Measurements from ENCODE around the gene CELSR1. TPM values are rescaled to one million over a fixed set of nuclear protein-coding genes. Genes with fewer than 3 reads are reported as not detected.

The CELSR1 gene
- total and polyA plus RNA-seq, 9 donors: 0.63 to 25.2 (median 2.9) TPM

DNA sequence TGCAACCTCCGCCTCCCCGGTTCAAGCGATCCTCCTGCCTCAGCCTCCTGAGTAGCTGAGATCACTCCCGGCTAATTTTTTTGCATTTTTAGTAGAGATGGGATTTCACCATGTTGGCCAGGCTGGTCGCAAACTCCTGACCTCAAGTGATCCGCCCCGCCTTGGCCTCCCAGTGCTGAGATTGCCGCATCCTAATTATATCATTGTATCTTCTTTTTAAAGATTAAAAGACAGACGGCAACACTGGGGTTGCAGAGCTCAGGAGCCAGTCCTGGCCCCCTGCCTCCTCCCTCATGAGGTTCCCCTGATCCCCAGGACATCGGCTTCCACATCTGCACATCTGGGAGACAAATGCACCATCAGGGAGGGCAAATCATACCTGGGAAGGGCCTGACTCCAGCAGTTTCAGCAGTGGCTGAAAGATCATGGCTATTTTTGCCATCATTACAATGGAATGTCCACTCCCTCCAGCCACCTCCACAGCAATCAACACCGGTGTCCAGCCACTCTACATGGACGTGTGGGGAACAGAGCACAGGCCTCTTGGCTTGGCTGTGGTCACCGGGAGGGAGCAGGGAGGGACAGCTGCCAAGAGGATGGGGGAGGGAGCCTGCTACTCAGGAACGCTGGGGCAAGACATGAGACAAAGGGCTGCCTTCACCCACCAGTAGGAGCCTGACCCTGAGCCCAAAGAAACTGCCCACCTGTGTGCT is 9.2 kb upstream of the CELSR1 start:
- DNase-seq: no peak
- H3K4me3 ChIP-seq: no peak overlapping the region
- TF ChIP-seq, protein P1, sequence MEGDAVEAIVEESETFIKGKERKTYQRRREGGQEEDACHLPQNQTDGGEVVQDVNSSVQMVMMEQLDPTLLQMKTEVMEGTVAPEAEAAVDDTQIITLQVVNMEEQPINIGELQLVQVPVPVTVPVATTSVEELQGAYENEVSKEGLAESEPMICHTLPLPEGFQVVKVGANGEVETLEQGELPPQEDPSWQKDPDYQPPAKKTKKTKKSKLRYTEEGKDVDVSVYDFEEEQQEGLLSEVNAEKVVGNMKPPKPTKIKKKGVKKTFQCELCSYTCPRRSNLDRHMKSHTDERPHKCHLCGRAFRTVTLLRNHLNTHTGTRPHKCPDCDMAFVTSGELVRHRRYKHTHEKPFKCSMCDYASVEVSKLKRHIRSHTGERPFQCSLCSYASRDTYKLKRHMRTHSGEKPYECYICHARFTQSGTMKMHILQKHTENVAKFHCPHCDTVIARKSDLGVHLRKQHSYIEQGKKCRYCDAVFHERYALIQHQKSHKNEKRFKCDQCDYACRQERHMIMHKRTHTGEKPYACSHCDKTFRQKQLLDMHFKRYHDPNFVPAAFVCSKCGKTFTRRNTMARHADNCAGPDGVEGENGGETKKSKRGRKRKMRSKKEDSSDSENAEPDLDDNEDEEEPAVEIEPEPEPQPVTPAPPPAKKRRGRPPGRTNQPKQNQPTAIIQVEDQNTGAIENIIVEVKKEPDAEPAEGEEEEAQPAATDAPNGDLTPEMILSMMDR (IDR thresholded peaks at IDR 0.05): no peak
- no peak for TF ChIP-seq EP300 (IDR thresholded peaks at IDR 0.05)
- TF ChIP-seq POLR2A (IDR thresholded peaks at IDR 0.05): no peak
- intact Hi-C loops (cut with DNase I): loop anchor here in 3 of 4 donors (10.0 kb wide), 3 partner anchors 192 to 552 kb away; no protein-coding TSS in a partner anchor
- H3K27ac ChIP-seq: no peak overlapping the region
- no peaks in the 10 kb centered on the region for H3K36me3 ChIP-seq
- H3K9me3 ChIP-seq: no peaks in the 10 kb centered on the region
- WGBS, 3 donors: 62 to 68% (median 65%) methylated on average over 14 of the region's 14 CpGs
- no peaks in the 10 kb centered on the region for H3K27me3 ChIP-seq
- no peaks in the 10 kb centered on the region for H3K4me1 ChIP-seq (ENCODE audit: insufficient read depth)

DNA sequence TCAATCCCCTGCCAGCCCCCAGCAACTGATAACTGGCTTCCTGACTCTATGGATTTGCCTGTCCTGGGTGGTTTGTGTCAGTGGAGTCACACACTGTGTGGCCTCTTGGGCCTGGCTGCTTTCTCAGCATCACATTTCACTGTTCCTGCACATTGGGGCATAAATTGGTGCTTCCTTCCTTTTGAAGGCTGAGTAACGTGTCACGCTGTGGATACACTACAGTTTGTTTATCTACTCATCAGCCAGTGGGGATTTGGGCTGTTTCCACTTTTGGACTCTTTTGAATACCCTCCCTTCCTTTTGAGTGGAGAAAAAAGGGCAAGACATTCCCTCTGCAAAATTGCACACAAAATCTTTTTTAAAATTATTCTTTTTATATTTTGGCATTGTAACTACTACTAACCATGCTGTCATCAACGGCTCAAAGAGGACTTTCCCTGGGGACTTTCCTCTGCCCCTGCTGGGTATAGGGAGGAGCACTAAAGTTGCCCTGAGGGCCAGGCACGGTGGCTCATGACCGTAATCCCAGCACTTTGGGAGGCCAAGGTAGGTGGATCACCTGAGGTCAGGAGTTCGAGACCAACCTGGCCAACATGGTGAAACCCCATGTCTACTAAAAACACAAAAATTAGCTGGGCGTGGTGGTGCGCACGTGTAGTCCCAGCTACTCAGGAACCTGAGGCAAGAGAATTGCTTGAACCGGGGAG is 7.8 kb upstream of the CELSR1 start:
- Histone ChIP-seq H3K27ac (no peak overlapping the region), H3K36me3 (no peaks in the 10 kb centered on the region), H3K9me3 (no peaks in the 10 kb centered on the region), H3K4me3 (no peak overlapping the region), H3K4me1 (ENCODE audit: insufficient read depth) (no peaks in the 10 kb centered on the region), H3K27me3 (no peaks in the 10 kb centered on the region)
- TF ChIP-seq EP300 (IDR thresholded peaks at IDR 0.05) (no peak), POLR2A (IDR thresholded peaks at IDR 0.05) (no peak)
- TF ChIP-seq, protein P1 (IDR thresholded peaks at IDR 0.05): no peak
- WGBS, 3 donors: 67 to 74% (median 68%) methylated on average over 10 of the region's 10 CpGs
- intact Hi-C loops (cut with DNase I): loop anchor here in 3 of 4 donors (10.0 kb wide), 3 partner anchors 190 to 550 kb away; no protein-coding TSS in a partner anchor
- no peak for DNase-seq

DNA sequence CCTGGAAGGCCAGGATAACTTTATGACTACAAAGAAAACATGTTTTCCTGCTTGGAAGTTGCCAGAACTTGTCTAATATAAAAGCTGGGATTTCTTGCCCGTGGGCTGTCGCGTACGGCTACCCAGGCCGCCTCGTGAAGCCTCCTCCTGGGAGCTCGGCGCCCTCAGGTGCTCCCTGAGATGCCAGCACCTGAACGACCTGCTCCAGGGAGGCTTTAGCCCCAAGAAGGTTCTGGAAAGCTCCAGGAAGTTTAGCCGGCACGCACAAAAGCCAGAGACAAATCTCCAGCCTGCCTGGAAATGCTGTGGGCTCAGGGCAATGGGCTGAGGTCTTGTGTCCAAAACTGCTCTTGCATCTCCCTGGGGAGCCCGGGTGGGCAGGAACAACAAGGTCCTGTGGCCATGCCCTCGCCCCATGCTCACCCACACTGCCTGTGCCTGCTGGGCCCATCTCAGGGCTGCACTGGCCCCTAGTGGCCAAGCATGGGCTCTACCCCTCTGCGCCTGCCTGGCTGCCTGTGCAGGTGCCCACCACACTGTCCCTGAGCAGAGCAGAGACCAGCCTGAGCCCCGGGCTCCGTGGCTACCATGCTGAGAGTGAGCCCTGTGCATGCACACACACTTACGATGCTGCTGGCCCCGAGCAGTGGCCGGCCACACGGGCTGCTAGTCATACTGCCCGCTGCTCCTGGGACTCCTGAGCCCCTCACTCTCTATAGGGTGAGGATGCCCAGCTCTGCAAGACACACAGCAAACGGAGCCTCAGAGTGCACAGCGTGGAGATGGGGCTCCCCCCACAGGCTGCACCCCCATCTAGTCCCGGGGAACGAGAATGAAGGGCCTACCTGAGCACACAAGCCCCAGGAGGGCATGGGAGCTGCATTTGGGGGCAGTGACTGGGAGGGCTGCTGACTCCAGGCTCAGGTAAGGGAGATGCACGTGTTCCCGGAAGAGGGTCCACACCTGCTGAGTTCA is 4.9 kb upstream of the CELSR1 start:
- WGBS, 3 donors: 27 to 34% (median 30%) methylated on average over 24 to 27 of the region's 27 CpGs
- Histone ChIP-seq H3K27me3 (no peaks in the 10 kb centered on the region), H3K27ac (no peak overlapping the region), H3K4me1 (ENCODE audit: insufficient read depth) (no peaks in the 10 kb centered on the region), H3K4me3 (no peak overlapping the region), H3K9me3 (no peaks in the 10 kb centered on the region), H3K36me3 (no peaks in the 10 kb centered on the region)
- intact Hi-C loops (cut with DNase I): loop anchor here (5.0 to 10.0 kb wide), 4 partner anchors 187 to 547 kb away; no protein-coding TSS in a partner anchor
- DNase-seq: peak; percentile 33 to 74 (median 57)
- no peak for TF ChIP-seq EP300 (IDR thresholded peaks at IDR 0.05)
- TF ChIP-seq, protein P1 (IDR thresholded peaks at IDR 0.05): peak; percentile 41 to 58 (median 53)

DNA sequence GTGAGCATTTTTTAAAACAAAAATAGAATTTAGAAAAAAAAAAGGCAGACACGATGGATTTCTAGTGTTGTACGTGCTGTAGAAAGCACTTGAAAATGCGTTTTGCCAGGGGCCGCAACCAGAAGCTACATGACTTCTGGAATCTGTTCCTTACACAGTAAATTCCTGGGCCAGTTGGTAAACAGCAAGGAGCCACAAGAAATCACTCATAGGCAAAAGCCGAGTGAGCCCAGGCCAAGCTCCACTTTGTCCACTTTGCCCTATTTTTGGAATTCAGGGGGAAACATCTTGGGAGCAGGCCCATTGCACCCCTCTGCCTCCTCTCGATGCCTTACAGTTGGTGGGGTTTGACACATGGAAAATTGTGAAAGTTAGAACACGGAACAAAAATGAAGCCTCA is 4.1 kb upstream of the CELSR1 start:
- intact Hi-C loops (cut with DNase I): loop anchor here (5.0 to 10.0 kb wide), 4 partner anchors 187 to 547 kb away; no protein-coding TSS in a partner anchor
- Histone ChIP-seq H3K4me3 (no peak overlapping the region), H3K27ac (no peak overlapping the region), H3K36me3 (no peaks in the 10 kb centered on the region), H3K4me1 (ENCODE audit: insufficient read depth) (no peaks in the 10 kb centered on the region), H3K27me3 (no peaks in the 10 kb centered on the region), H3K9me3 (no peaks in the 10 kb centered on the region)
- DNase-seq: no peak
- 84 to 90% (median 85%) methylated on average over 7 of the region's 7 CpGs for WGBS, 3 donors
- TF ChIP-seq, protein P1 (IDR thresholded peaks at IDR 0.05): no peak
- no peak for TF ChIP-seq EP300 (IDR thresholded peaks at IDR 0.05)
- no peak for TF ChIP-seq POLR2A (IDR thresholded peaks at IDR 0.05)

Data from ovary (tissue), 9 donors.